NCI-H1105 (cell line): ENCODE measurements around the gene SLC19A2.
A peak's percentile ranks its signal among the peaks of the same experiment; 100 is the strongest.
"Not testable (repeated sequence)": the region's sequence is repeated elsewhere in the genome, so short reads cannot be mapped to it uniquely, and the experiment has no call there.

Source experiments
- DNase-seq: peaks from one replicate; lab custom pipeline; 2025; lab: John Stamatoyannopoulos, UW

The SLC19A2 gene

DNA sequence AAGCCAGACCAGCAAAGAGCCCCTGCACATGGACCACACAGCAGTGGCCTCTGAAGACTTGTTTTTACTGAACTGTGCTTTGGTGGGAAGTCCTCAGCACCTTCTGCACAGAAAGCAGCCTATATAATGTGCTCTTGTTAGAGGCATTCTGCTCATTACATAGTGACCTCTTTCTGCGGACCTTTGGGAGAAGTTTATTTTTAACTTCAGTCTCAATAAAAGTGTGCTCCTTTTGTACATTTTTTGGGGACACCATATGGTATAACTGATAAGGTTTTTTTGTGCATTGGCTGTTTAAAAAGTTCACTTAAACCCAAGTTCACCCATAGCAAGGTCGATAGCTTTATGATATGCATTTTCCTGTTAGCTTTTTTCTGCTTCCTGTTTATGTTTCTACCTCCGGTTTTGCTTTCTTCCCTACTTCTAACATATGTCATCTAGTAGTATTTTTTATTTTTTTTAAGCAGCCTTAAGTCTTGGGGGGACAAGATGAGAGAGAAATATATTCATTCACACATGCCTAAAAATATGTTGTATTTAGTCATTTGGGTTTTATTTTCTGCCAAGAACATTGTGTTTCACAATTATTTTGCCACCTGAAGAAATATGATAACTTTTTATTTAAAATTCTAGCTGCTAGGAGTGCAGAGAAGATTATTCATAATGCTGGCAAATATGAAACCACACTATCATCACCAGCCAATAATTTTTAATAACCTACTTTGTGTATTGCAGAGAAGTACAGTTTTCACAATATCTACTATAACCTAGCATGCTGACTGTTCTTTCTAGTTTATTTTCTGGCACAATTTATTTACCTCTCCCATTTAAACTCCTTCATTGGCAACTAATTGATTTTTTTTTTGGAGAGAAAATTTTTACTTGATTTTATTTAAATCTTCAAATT is 22.9 kb upstream of the SLC19A2 start:
- no peak for DNase-seq

DNA sequence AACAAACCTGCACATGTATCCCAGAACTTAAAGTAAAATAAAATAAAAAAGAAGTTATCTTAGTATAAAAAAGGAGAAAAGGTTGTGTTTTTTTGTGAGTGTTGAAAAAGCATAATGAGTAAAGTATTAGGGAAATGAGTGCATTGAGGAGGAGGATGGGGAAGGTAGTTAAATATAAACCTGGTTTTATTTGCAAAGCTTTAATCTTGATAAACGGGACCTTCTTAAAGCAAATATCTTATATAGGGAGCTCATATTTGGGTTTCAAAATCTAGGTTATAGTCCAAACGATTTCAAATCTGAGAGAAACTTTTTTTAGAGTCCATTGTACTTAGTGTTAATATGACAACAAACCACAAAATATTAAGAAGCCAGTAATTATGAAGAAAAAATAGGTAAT is 21.7 kb upstream of the SLC19A2 start:
- no peak for DNase-seq

DNA sequence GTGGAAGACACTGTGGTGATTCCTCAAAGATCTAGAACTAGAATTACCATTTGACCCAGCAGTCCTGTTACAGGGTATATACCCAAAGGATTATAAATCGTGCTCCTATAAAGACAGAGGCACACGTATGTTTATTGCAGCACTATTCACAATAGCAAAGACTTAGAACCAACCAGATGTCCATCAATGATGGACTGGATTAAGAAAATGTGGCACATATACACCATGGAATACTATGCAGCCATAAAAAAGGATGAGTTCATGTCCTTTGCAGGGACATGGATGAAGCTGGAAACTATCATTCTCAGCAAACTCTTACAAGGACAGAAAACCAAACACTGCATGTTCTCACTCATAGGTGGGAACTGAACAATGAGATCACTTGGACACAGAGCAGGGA is 17.9 kb upstream of the SLC19A2 start:
- DNase-seq, result not testable (repeated sequence)

DNA sequence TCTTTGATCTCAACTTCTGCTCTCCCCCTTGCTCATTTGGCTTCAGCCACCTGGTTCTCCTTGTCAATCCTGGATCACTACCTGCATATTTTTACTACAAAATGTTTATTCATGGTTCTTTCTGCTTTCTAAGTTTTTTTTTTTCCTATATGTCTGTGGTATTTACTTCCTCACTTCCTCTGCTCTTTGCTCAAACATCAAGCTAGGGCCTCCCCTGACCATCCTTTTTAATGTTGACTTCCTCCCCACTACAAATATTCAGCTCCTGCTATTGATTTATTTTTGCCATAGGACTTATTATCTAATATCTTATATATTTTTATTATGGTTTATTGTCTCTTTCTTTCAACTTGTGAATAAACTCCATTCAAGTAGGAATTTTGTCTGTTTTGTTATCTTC is 14.1 kb upstream of the SLC19A2 start:
- no peak for DNase-seq

DNA sequence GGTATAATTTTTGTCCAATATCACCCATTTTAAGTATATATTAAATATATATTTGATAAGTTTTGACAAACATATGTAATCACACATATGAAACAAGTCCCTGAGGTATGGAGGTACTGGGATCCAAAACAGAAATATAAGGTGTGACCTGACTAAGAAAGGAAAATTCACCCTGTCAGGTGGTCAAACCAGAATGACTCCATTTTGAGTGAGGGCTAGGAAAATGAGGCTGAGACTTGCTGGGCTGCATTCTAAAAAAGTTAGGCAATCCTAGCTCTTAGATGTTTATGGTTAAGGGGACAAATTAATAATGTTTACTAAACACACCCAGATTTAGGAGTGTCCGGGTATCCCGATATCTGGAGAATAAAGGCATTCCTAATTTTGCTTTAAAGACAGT is 11.6 kb upstream of the SLC19A2 start:
- DNase-seq, result no peak

DNA sequence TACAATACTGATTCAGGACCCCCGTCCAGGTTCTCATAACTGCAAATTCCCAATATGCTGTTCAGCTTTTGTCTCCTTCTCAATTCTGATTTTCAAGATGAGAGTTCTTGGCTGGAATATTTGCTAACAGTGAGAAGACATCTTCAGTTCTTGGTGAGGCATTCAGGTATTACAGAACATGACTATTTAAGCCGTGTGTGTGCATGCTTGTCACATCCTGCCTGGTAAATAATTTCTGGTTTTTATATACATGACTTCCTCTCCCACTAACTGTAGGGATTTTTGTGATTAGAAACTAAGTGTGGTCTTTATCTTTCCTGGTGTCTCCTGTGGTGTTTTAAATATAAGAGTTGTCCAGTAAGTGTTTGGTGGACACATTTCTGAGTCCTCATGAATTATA is 10.2 kb upstream of the SLC19A2 start:
- no peak for DNase-seq

DNA sequence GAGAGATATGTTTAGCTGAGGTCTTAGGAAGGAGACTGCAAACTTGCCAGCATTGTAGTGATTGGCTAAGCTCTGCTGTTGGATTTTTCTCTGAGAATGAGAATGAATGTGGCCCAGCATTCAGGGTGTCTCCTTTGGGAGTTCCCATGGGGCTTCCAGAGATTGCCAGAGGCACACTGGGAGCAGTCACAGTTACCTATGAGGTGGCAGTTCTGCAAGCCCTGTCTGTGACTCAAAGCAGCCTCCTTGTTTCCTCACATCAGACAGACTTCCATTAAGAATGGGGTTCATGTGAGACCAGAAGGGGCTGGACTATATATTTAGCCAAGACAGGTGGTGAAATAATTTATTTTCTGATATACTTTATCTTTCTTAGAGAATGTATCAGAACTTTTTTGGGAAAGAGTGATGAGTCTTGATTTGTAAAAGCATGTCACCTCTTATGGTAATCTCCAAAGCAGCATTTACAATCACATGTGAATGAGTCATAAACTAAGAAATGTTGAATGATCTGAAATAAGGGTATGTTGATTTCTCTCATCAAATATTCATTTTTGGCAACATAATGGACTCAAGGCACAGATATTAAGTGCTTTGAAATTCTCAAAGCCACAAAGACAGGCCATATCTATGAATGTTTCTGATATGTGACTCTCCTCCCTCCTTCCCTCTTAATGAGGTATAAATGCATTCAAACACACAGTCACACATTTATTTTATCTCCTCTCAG is 9.5 kb upstream of the SLC19A2 start:
- DNase-seq, result no peak

DNA sequence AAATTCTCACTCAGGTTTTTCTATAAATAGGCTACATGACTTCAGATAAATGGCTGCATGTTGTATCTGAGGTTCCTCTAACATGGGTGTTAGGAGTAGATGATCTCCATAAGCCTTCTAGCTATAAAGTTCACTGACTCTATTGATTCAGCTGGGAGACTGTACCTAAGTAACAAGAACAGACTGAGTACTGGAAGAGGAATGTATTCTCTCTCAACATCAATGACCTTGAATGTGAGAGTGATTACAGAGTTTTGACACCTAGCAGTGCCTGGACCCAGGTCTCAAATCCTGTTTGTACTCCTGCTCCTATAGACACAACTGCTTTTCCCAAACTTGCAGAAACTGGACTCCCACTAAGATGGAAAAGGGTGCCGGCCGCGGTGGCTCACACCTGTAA is 8.6 kb upstream of the SLC19A2 start:
- DNase-seq, result no peak

DNA sequence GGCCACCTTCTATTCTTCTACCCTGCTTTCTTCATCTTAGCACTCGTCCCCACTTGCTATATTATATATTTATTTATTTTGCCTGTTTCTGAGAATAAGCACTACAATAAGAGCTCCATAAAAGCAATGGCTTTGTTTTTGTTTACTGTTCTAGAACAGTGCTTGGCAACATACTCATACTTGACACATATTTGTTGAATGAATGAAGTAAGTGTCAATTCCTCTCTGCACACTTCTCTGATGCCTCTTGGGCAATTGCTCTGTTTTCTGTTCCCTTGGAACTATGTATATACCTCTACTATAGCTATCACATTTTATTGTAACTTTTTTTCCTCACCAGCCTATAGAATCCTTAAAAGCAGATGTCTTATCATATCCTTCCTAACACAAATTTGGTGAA is 7.5 kb upstream of the SLC19A2 start:
- no peak for DNase-seq

DNA sequence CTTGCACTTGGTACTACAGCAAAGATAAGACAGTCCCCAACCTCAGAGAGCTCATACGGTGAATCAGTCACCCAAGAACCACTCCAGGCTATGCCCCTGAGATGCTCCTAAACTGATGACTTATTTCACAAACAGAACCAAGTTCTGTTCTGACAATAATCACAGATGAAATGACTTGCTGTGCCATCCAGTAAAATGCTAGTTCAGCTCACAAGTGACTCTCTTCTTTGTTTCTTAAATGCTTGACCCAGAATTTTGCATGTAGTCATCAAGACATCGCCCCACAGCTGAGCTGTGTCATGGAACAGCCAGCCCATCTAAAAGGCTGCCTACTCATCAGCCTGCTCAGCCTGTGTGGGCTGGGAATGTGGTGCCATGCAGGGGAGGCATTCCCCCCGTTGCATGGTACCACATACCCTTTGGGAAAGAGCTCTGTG is 6.1 kb upstream of the SLC19A2 start:
- no peak for DNase-seq

DNA sequence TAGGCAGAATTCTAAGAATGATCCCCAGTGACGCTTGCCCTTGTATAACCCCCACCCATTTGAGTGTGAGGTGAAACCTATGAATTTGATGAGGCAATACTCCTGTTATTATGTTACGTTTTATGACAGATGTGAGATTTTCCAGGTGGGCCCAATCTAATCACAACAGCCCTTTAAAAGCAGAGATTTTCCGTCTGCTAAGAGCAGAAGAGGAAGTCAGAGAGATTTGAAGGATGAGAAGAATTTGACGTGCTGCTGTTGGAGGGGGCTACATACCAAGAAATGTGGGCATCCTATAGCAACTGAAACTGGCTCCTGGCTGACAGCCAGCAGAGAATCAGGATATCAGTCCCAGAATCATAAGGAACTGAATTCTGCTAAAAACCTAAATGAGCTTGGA is 2.4 kb upstream of the SLC19A2 start:
- no peak for DNase-seq

DNA sequence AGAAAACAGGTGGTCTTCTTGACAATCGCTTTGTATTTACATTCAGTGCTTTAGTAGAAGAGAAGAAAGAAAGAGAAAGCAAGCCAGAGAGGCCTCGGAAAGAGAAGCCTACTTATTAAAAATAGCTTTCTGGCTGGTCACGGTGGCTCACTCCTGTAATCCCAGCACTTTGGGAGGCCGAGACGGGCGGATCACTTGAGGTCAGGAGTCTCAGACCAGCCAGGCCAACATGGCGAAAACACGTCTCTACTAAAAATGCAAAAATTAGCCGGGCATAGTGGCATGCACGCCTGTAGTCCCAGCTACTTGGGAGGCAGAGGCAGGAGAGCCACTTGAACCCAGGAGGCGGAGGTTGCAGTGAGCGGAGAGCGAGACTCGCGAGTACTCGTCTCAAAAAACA is 1.8 kb upstream of the SLC19A2 start:
- no peak for DNase-seq

DNA sequence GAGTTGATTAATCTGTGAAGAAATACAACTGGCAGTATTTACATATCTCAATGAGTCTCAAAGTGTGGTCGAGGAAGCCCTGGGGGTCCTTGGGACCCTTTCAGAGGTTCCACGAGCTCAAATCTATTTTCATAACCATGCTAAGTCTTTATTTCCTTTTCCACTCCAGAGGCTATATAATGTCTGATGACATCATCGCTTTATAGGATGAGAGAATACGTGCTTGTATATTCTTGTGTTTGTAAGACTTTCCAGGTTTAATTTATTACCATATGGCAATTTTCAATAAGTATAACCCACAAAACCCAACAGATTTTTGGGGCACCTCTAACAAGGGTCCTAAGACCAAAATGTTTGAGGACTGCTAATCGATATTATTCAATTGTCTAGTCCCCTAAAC is 1.4 kb upstream of the SLC19A2 start:
- DNase-seq, result no peak

DNA sequence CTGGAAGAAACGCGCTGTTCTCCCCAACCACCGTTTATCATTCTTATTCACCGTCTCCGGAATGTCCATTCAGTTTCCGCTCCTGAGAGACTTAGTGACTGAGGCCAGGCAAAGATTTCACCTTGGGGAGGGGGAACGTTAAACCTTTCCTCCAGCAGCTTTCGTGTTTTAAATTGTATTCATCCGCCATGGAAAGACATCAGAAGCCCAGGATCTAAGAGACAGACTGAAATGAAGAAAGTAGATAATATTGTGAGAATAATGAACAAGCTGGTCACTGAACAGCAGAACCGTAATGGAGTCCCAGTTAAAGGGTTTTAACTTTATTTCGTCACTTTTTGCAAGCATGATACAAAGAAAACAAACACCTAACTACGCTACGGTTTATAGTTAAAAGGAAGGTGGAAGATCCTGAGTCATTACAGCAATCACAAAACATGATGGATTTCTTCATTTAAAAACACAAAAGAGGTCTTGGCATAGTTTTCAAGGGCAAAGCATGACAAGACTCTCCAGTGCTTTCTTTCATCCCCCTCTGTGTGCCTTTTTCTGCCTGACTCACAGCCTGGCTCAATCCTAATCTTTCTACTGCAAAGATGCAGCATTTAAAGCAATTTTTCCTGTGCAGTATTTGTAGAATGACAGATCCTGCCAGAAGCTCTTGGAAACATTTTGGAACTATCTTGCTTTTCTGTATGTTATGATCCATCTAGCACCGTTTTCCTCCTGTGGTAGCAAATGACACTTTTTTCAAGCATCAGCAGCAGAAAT is 722 bp upstream of the SLC19A2 start:
- no peak for DNase-seq

DNA sequence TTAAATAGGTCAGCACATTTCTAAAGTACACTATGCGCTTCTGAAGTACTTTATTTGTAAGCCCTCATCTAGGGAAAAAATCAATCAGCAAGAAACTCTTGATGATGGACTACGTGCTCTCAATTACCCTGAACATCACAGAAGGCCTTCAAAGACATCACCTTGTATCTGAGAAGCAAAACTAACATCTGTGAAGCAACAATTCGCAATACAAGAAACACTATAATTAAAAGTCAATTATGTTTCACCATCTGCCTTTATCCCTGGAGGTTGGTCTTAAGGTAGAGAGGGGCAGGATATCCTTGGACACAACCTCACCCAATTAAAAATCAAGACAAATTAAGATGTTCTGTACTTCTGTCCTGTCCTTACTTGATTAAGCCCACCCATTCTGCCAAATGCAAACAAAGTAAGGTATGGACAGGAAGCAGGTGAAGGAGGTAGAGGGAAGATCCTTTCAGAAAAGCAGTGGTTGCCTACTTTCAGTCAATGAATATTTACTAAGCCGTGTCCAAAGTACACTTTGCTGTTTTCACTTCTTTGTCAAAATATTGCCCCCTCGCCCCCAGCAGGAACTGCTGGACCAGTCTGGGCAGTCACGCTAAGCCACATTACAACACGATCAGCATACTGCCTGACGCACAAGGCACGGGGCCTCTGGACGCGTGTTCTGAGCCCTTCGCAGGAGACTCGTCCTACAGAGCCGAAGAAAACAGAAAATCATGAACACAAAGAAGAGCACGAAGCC is 887 bp downstream of the SLC19A2 start:
- DNase-seq, result peak; percentile 29

DNA sequence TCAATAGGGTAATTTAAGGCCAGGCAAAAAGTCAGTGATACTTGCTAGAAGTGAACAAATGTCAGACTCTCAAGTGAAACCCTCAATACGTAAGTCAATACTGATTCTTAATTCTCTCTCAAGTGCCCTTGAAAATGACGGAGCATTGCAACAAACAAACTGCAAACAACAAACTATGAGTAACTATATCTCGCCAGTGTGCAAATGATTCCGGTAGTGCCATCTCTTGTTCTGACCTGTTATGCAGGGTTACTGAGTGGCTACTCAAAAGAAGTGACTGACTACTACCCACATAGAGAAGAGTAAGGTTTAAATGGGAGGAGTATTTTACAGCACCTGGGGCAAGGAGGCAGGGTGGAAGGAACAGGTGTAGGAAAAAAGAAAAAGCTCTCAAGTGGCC is 1.6 kb downstream of the SLC19A2 start:
- peak; percentile 35 for DNase-seq

DNA sequence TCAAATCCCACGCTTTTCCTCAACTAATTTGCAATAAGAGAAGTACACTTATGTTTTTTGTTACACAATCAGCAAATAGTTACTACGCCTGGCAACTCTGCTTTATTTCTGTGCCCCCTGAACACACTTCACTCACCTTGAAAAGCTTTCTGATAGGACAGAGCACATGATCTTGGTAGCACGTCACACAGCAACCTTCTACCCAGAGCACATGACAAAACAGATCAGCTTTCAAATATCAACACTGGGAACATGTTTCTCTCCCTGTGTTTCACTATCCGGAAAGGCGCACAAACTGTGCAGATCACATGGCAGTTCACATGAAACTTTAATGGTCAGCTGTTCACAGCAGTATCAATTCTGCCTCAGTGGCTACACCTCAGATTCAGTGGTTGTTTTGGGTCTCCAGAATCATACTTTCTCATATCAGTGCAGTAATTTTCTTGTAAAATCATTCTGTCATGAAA is 2.2 kb downstream of the SLC19A2 start:
- DNase-seq, result no peak

DNA sequence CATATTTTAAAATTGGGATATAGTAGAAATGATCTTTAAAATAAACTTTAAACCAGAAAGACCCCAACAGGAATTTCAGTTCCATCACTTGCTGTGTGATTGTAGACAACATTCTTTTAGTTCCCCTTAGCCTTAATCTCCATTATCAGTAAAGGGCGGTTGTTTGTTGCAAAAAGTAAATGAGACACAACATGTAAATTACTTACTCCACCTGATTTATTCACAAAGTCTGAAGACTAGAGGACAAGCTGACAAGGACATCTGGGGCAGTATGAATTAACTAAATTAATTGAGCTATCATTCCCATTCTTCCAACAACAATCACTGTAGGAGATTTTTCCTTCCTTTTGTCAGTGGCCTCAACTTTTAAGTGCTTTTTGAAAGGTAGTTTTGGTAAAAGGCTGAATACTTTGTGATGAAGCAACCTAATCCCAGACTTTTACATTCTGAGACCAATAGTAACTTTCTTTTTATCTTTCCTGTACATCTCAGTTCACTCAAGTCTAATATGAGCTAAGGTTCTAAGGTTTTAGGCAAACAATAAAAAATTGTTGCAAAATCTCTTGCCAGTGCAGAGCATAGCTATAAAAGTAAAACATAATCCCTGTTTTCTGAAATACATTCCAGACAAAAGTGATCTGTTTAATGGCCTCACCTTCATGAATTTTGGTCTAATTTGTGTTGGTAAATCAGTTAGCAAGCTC is 6.2 kb downstream of the SLC19A2 start:
- no peak for DNase-seq

DNA sequence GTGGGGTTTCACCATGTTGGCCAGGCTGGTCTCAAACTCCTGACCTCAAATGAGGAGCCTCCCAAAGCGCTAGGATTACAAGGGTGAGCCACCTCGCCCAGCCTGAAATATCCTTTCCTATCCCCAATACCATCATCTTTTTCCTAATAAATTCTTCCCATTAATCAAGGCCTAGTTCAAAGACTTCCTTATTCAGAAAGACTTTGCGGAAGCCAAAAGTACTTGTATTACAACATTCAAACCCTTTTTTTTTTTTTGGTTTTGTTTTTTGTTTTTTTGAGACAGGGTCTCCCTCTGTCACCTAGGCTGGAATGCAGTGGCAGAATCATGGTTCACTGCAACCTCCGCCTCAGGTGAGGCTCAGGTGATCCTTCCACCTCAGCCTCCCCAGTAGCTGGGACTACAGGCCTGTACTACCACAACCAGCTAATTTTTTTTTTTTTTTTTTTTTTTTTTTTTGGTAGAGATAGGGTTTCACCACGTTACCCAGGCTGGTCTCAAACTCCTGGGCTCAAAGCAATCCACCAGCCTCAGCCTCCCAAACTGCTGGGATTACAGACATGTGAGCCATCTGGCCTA is 7.6 kb downstream of the SLC19A2 start:
- DNase-seq, result no peak

DNA sequence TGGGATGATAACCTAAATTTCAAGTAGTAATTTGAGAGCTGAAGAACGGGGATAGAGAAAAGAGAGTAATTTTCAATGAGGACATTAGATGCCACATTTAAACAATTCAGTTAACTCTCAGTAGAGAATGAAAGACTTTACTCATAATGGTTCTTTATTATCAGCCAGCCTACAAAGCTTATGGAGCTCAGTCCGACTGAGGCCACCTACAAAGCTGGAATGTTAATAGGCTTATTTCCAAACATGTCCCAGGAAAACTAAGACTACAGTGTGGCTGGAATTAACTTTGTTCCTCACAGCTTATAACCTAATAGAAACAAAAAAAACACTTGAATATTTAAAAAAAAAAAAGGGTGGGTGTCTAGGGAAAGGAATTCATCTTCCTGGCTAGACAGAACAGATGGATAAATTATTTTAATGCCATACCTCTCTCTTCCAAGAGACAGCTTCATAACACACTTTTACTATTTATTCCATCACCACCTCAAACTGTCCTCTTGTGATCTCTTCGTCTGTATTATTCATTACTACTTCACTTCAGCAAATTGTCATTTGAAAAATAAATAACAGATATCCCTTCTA is 9.8 kb downstream of the SLC19A2 start:
- peak; percentile 13 for DNase-seq
